Activated CD4-positive, alpha-beta T cell treated with anti-CD3 and anti-CD28 coated beads, Interleukin-10, Interleukin-2, amounts not matched to agents 100 ng/mL and 50 ng/mL, durations not matched to agents 16 hours and 8 hours (primary cell): ENCODE data around the gene KIR3DL1.
"Not testable (repeated sequence)": the region's sequence is repeated elsewhere in the genome, so short reads cannot be mapped to it uniquely, and the experiment has no call there.

Experiments
- DNase-seq: peaks from one replicate; pipeline ENCODE4 v3.0.0-alpha.2; 2020

The KIR3DL1 gene

GRCh38 chr19:54816251-54816650, at the start of gene KIR3DL1:
TSS of gene KIR3DL1 (plus strand) at chr19:54816468.
- DNase-seq: not testable (repeated sequence)

GRCh38 chr19:54769646-54770045, 46.6 kb upstream of the KIR3DL1 start, which contains the start of gene KIR2DL1:
TSS of gene KIR2DL1 (plus strand) at chr19:54769793. CDS start at chr19:54769851, 58 bp downstream.
- DNase-seq: not testable (repeated sequence)

- not testable (repeated sequence) for DNase-seq
These were observed 45.8 kb upstream of the KIR3DL1 start for GRCh38 chr19:54770511-54770910.

- DNase-seq: not testable (repeated sequence)
These were observed 45.0 kb upstream of the KIR3DL1 start for GRCh38 chr19:54771018-54771960.

DNA sequence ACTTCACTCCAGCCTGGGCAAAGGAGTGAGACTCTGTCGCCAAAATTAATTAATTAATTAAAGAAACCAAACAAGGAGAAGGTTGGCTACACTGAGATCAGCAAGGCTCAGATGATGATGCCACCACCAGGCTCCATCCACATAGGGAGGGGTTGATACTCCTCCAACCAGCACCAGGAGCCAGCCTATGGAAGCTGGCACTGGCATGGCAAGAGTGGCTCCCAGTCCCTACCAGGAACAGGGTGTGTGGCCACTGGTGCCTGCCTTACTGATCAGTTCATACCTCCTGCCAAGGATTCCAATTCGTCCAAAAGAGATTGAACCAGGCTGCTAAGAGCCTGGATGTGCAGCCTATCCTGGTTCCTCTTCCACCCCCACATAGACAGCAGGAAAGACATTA, 43.6 kb upstream of the KIR3DL1 start:
- DNase-seq: not testable (repeated sequence)

- not testable (repeated sequence) for DNase-seq
These were observed 41.0 kb upstream of the KIR3DL1 start for GRCh38 chr19:54775095-54775815.

- not testable (repeated sequence) for DNase-seq
These were observed 40.4 kb upstream of the KIR3DL1 start for GRCh38 chr19:54775830-54776229.

GRCh38 chr19:54777851-54778250, 38.4 kb upstream of the KIR3DL1 start:
- not testable (repeated sequence) for DNase-seq

DNA sequence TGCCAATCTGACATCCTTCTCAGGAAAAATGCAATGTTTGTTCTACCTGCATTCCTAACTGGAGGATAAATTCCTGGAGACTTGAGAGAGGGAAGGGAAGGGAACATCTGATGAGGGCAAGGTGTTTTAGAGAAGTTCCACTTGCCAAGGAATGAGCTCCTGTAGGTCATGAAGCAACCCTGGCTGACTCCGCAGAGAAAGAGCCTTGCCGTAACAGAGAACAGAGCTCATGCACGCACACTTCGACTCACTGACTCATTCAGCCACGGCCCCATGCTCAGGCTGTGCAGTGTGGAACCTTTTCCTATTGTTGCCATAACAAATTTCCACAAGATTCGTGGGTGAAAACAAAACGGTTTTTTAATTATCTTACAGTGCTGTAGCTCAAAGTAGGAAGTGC, 37.4 kb upstream of the KIR3DL1 start:
- DNase-seq: not testable (repeated sequence)

- DNase-seq: not testable (repeated sequence)
These were observed 33.4 kb upstream of the KIR3DL1 start for GRCh38 chr19:54782916-54783315.

DNA sequence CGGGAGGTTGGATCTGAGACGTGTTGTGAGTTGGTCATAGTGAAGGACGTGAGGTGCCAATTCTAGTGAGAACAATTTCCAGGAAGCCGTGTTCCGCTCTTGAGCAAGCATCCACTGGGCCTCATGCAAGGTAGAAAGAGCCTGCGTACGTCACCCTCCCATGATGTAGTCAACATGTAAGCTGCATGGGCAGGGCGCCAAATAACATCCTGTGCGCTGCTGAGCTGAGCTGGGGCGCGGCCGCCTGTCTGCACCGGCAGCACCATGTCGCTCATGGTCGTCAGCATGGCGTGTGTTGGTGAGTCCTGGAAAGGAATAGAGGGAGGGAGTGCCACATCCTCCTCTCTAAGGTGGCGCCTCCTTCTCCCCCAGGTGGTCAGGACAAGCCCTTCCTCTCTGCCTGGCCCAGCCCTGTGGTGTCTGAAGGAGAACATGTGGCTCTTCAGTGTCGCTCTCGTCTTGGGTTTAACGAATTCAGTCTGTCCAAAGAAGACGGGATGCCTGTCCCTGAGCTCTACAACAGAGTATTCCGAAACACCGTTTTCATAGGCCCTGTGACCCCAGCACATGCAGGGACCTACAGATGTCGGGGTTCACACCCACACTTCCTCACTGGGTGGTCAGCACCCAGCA, 30.1 kb upstream of the KIR3DL1 start:
- DNase-seq: not testable (repeated sequence)

DNA sequence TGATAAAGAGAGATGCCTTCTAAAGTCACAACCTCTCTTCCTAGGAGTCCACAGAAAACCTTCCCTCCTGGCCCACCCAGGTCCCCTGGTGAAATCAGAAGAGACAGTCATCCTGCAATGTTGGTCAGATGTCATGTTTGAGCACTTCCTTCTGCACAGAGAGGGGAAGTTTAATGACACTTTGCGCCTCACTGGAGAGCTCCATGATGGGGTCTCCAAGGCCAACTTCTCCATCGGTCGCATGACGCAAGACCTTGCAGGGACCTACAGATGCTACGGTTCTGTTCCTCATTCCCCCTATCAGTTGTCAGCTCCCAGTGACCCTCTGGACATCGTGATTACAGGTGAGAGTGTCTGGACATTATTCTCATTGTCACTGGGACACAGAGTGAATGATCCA, 28.1 kb upstream of the KIR3DL1 start:
- DNase-seq: not testable (repeated sequence)

GRCh38 chr19:54790711-54791110, 25.6 kb upstream of the KIR3DL1 start:
- DNase-seq: no peak

GRCh38 chr19:54791476-54791875, 24.8 kb upstream of the KIR3DL1 start:
- no peak for DNase-seq

GRCh38 chr19:54792814-54793213, 23.5 kb upstream of the KIR3DL1 start:
- DNase-seq: peak; percentile 7

DNA sequence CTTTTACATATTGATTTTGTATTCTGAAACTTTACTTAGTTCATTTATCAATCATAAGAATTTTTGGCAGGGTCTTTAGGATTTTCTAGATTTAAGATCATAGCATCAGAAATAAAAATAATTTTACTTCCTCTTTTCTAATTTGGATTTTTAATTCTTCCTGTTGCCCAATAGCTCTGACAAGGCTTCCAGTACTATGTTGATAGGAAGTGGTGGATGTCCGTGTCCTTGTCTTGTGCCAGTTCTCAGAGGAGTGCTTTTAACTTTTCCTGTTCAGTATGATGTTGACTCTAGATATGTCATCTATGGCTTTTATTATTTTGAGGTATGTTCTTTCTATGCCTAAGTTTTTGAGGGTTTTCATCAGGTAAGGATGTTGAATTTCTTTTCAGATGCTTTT, 20.5 kb upstream of the KIR3DL1 start:
- DNase-seq: no peak

GRCh38 chr19:54803410-54803809, 12.9 kb upstream of the KIR3DL1 start, which contains the start of gene KIR2DL4:
TSS of gene KIR2DL4 (plus strand) at chr19:54803610. CDS start at chr19:54803652, 42 bp downstream.
- DNase-seq: peak; percentile 8

DNA sequence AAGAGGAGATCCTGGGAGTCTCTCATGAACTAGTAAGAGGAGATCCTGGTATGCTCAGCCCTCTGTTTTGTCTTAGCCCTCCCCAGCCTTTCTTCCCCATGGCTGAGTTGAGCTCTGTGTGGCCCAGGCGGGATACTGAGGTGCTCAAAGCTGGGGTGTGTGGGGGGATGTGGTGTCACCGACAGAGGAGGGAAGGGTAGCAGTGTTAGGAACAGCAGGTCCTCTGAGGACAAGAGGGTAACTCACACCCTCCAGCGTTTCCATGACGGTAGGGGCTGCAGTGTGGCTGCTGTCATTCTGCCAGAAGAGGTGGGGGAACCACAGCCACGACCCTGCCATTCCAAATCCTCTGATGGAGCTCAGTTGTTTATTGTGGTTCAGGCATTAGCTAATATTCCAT, 12.2 kb upstream of the KIR3DL1 start:
- DNase-seq: no peak

DNA sequence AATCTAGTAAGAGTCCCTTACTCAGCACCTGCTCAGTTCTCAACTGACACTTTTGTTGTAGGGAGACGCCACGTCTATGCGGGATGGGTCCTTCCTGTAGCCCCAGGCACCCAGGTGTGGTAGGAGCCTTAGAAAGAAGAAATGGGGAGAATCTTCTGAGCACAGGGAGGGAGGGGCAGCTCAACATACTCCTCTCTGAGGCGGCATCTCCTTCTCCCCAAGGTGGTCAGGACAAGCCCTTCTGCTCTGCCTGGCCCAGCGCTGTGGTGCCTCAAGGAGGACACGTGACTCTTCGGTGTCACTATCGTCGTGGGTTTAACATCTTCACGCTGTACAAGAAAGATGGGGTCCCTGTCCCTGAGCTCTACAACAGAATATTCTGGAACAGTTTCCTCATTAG, 11.7 kb upstream of the KIR3DL1 start:
- no peak for DNase-seq

DNA sequence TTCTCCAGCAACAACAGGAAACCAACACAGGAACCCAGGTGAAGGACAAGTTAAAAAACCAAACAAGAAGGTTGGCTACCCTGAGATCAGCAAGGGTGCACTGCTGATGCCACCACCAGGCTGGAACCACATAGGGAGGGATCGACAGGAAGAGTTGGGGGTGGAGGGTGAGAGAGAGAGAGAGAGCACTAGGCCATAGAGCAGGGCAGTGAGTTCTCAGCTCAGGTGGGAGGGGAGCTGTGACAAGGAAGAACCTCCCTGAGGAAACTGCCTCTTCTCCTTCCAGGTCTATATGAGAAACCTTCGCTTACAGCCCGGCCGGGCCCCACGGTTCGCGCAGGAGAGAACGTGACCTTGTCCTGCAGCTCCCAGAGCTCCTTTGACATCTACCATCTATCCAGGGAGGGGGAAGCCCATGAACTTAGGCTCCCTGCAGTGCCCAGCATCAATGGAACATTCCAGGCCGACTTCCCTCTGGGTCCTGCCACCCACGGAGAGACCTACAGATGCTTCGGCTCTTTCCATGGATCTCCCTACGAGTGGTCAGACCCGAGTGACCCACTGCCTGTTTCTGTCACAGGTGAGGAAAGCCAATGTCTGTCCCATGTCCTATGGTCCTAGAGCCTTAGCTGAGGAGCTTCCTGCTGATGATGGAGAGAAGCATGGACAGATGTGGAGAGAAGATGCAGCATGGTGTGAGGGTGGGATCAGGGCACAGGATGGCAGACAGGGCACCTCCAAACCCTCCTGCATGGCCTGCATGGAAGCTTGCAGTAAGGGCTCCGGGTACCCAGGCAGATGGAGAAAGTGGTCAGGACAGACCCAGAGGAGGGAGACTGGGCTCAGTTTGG, 10.4 kb upstream of the KIR3DL1 start:
- DNase-seq: no peak

GRCh38 chr19:54806516-54806838, 9.8 kb upstream of the KIR3DL1 start:
- DNase-seq: no peak

GRCh38 chr19:54814571-54814970, 1.7 kb upstream of the KIR3DL1 start:
- DNase-seq: not testable (repeated sequence)
